HEK293 (cell line): ENCODE measurements around the gene SRRD.

Experiments
- CTCF ChIA-PET: fragments of 350-600 bp; formaldehyde crosslinking; extraction: SDS; loops from one replicate; lab custom pipeline; 2021; ENCODE audit warnings: antibody characterized with exemption; lab: Yijun Ruan, JAX
- POLR2A ChIA-PET: fragments of 300-600 bp; formaldehyde crosslinking; extraction: SDS; loops from one replicate; lab custom pipeline; 2020; ENCODE audit warnings: antibody characterized with exemption, inconsistent platforms; lab: Yijun Ruan, JAX
- H3K27ac ChIP-seq: fragments of 200-500 bp; sonication (Bioruptor generic); 2 replicates; pipeline ENCODE4 v1.5.1; 2014; ENCODE audit warnings: low read depth, low read length, control low read depth, inconsistent platforms; ENCODE audit errors: extremely low read depth
- H3K36me3 ChIP-seq, 2 experiments: fragments of 200-500 bp in 1 of 2; sonication (Bioruptor generic) in 1 of 2; 1 replicate in 1 of 2; 2 replicates in 1 of 2; pipeline ENCODE4 v1.5.1; 2014 to 2017; ENCODE audit warnings: inconsistent platforms in 2 of 2, low read length in 2 of 2; ENCODE audit not compliant: control insufficient read depth in 2 of 2, insufficient read depth in 1 of 2
- H3K4me1 ChIP-seq: fragments of 200-500 bp; sonication (Bioruptor generic); 2 replicates; pipeline ENCODE4 v1.5.1; 2014; ENCODE audit warnings: mild to moderate bottlenecking, low read length, inconsistent platforms; ENCODE audit not compliant: control insufficient read depth, insufficient read depth
- H3K4me3 ChIP-seq: 2 replicates; pipeline ENCODE4 v1.5.1; 2011; ENCODE audit warnings: low read depth, mild to moderate bottlenecking, control low read depth, low read length, moderate library complexity
- H3K9me3 ChIP-seq: fragments of 200-500 bp; sonication (Bioruptor generic); 2 replicates; pipeline ENCODE4 v1.5.1; 2014; ENCODE audit warnings: low read depth, low read length, inconsistent platforms; ENCODE audit not compliant: control insufficient read depth, insufficient read depth
- AEBP2 ChIP-seq: fragments of 450-650 bp; formaldehyde crosslinking; IDR thresholded peaks from 2 replicates; pipeline ENCODE4 v1.5.1; 2016; ENCODE audit warnings: missing biosample characterization, missing genetic modification characterization, borderline replicate concordance
- GLI2 ChIP-seq: fragments of 450-650 bp; formaldehyde crosslinking; IDR thresholded peaks from 2 replicates; pipeline ENCODE4; 2017; ENCODE audit warnings: missing biosample characterization, missing genetic modification characterization, low read depth, borderline replicate concordance
- GLI4 ChIP-seq: fragments of 450-650 bp; formaldehyde crosslinking; IDR thresholded peaks from 2 replicates; pipeline ENCODE4 v1.5.1; 2016; ENCODE audit warnings: missing biosample characterization, missing genetic modification characterization
- KLF7 ChIP-seq: fragments of 450-650 bp; formaldehyde crosslinking; IDR thresholded peaks from 2 replicates; pipeline ENCODE4 v1.5.1; 2016; ENCODE audit warnings: missing biosample characterization, missing genetic modification characterization, borderline replicate concordance
- PBX3 ChIP-seq: sonication (generic); formaldehyde crosslinking; IDR thresholded peaks from 2 replicates; pipeline ENCODE4 v1.8.1; 2022; ENCODE audit warnings: mild to moderate bottlenecking, moderate library complexity, missing genetic modification reagents
- PRDM1 ChIP-seq: fragments of 450-650 bp; formaldehyde crosslinking; IDR thresholded peaks from 2 replicates; pipeline ENCODE4; 2016; ENCODE audit warnings: missing biosample characterization, missing genetic modification characterization
- SP7 ChIP-seq: fragments of 450-650 bp; formaldehyde crosslinking; IDR thresholded peaks from 2 replicates; pipeline ENCODE4 v1.5.1; 2016; ENCODE audit warnings: missing biosample characterization, missing genetic modification characterization
- YY1 ChIP-seq: fragments of 450-650 bp; formaldehyde crosslinking; IDR thresholded peaks from 2 replicates; pipeline ENCODE4 v1.5.1; 2018; ENCODE audit warnings: missing biosample characterization, missing genetic modification characterization
- ZBTB1 ChIP-seq: fragments of 450-650 bp; formaldehyde crosslinking; IDR thresholded peaks from 2 replicates; pipeline ENCODE4 v1.5.1; 2016; ENCODE audit warnings: missing biosample characterization, missing genetic modification characterization
- ZBTB6 ChIP-seq: fragments of 450-650 bp; formaldehyde crosslinking; IDR thresholded peaks from 2 replicates; pipeline ENCODE4 v1.5.1; 2017; ENCODE audit warnings: missing biosample characterization, missing genetic modification characterization
- ZBTB7A ChIP-seq: fragments of 450-650 bp; formaldehyde crosslinking; IDR thresholded peaks from 2 replicates; pipeline ENCODE4 v1.5.1; 2016; ENCODE audit warnings: low read depth, missing biosample characterization, missing genetic modification characterization
- ZEB2 ChIP-seq: fragments of 450-650 bp; formaldehyde crosslinking; IDR thresholded peaks from 2 replicates; pipeline ENCODE4 v1.5.1; 2016; ENCODE audit warnings: missing biosample characterization, missing genetic modification characterization
- ZFP3 ChIP-seq: fragments of 450-650 bp; formaldehyde crosslinking; IDR thresholded peaks from 2 replicates; pipeline ENCODE4 v1.5.1; 2016; ENCODE audit warnings: low read depth, missing biosample characterization, missing genetic modification characterization
- ZNF140 ChIP-seq: fragments of 450-650 bp; formaldehyde crosslinking; IDR thresholded peaks from 2 replicates; pipeline ENCODE4 v1.5.1; 2016; ENCODE audit warnings: missing biosample characterization, missing genetic modification characterization
- ZNF24 ChIP-seq: fragments of 450-650 bp; formaldehyde crosslinking; IDR thresholded peaks from 2 replicates; pipeline ENCODE4 v1.5.1; 2016; ENCODE audit warnings: missing biosample characterization, missing genetic modification characterization
- ZNF335 ChIP-seq: fragments of 450-650 bp; formaldehyde crosslinking; conservative IDR thresholded peaks from 2 replicates; pipeline ENCODE4 v1.5.1; 2016; ENCODE audit warnings: missing biosample characterization, missing genetic modification characterization
- ZNF416 ChIP-seq: fragments of 450-650 bp; formaldehyde crosslinking; IDR thresholded peaks from 2 replicates; pipeline ENCODE4 v1.5.1; 2016; ENCODE audit warnings: missing biosample characterization, missing genetic modification characterization
- ZNF548 ChIP-seq: fragments of 450-650 bp; formaldehyde crosslinking; IDR thresholded peaks from 2 replicates; pipeline ENCODE4 v1.5.1; 2016; ENCODE audit warnings: missing biosample characterization, missing genetic modification characterization
- ZNF658 ChIP-seq: fragments of 450-650 bp; formaldehyde crosslinking; IDR thresholded peaks from 2 replicates; pipeline ENCODE4; 2016; ENCODE audit warnings: missing biosample characterization, missing genetic modification characterization
- ZNF670 ChIP-seq: fragments of 450-650 bp; formaldehyde crosslinking; IDR thresholded peaks from 2 replicates; pipeline ENCODE4 v1.5.1; 2016; ENCODE audit warnings: missing biosample characterization, missing genetic modification characterization, low read depth
- ZNF701 ChIP-seq: fragments of 450-650 bp; formaldehyde crosslinking; IDR thresholded peaks from 2 replicates; pipeline ENCODE4 v1.5.1; 2016; ENCODE audit warnings: missing biosample characterization, missing genetic modification characterization
- ZNF707 ChIP-seq: fragments of 450-650 bp; formaldehyde crosslinking; IDR thresholded peaks from 2 replicates; pipeline ENCODE4 v1.5.1; 2016; ENCODE audit warnings: missing biosample characterization, missing genetic modification characterization
- ZNF785 ChIP-seq: fragments of 450-650 bp; formaldehyde crosslinking; IDR thresholded peaks from 2 replicates; pipeline ENCODE4 v1.5.1; 2016; ENCODE audit warnings: missing biosample characterization, missing genetic modification characterization
- ZNF792 ChIP-seq: fragments of 450-650 bp; formaldehyde crosslinking; IDR thresholded peaks from 2 replicates; pipeline ENCODE4 v1.5.1; 2016; ENCODE audit warnings: missing biosample characterization, missing genetic modification characterization
- ZNF830 ChIP-seq: fragments of 450-650 bp; IDR thresholded peaks from 2 replicates; pipeline ENCODE4 v1.5.0; 2018; ENCODE audit warnings: missing biosample characterization, missing genetic modification characterization, low read depth, mild to moderate bottlenecking, moderate library complexity
- ZSCAN16 ChIP-seq: fragments of 450-650 bp; formaldehyde crosslinking; IDR thresholded peaks from 2 replicates; pipeline ENCODE4 v1.5.1; 2016; ENCODE audit warnings: missing biosample characterization, missing genetic modification characterization
- TF ChIP-seq, protein P1 (sequence below): fragments of 450-650 bp; IDR thresholded peaks from 2 replicates; pipeline ENCODE4 v1.5.1; 2018; ENCODE audit warnings: missing biosample characterization, missing genetic modification characterization
- TF ChIP-seq, protein P2 (sequence below): fragments of 450-650 bp; formaldehyde crosslinking; IDR thresholded peaks from 2 replicates; pipeline ENCODE4 v1.5.1; 2017; ENCODE audit warnings: missing biosample characterization, missing genetic modification characterization

SRRD gene

GRCh38 chr22:26522012-26522411 is 38.3 kb downstream of the SRRD start (continued):
- TF ChIP-seq ZNF670 (tag by site-specific recombination) (no peak), AEBP2 (no peak), ZBTB6 (tag by site-specific recombination) (no peak), ZNF830 (no peak), ZNF658 (no peak)

GRCh38 chr22:26522592-26522991 is 38.9 kb downstream of the SRRD start:
- Histone ChIP-seq H3K4me1 (no peaks in the 10 kb centered on the region), H3K27ac (no peak overlapping the region), H3K36me3 (peaks cover 0 to 15% of the 10 kb centered on the region in 2 experiments; a peak in 1 of 3 replicates), H3K4me3 (no peak overlapping the region), H3K9me3 (no peaks in the 10 kb centered on the region)
- CTCF ChIA-PET = no interaction called here
- POLR2A ChIA-PET = no interaction called here
- TF ChIP-seq KLF7 (tag by site-specific recombination) (no peak), ZNF24 (tag by site-specific recombination) (no peak), ZNF785 (tag by site-specific recombination) (no peak), GLI2 (tag by site-specific recombination) (no peak), ZNF792 (no peak), ZNF335 (no peak), YY1 (no peak), ZNF701 (tag by site-specific recombination) (no peak), PRDM1 (tag by site-specific recombination) (no peak)

GRCh38 chr22:26524870-26525269 is 41.2 kb downstream of the SRRD start:
- H3K4me1 ChIP-seq = no peaks in the 10 kb centered on the region
- no peaks in the 10 kb centered on the region for H3K9me3 ChIP-seq
- no peak overlapping the region for H3K27ac ChIP-seq
- ChIA-PET POLR2A (no interaction called here), CTCF (no interaction called here)
- no peak overlapping the region for H3K4me3 ChIP-seq
- H3K36me3 ChIP-seq = peaks cover 0 to 23% of the 10 kb centered on the region in 2 experiments; a peak in 1 of 3 replicates
- TF ChIP-seq ZBTB7A (tag by site-specific recombination) (no peak), ZSCAN16 (no peak), ZNF707 (tag by site-specific recombination) (no peak), ZNF140 (tag by site-specific recombination) (no peak), KLF7 (tag by site-specific recombination) (no peak), ZNF548 (tag by site-specific recombination) (no peak), ZEB2 (tag by site-specific recombination) (no peak), SP7 (tag by site-specific recombination) (no peak), PBX3 (no peak), GLI4 (tag by site-specific recombination) (no peak), ZFP3 (no peak), ZNF416 (no peak), ZBTB1 (tag by site-specific recombination) (no peak)
- TF ChIP-seq, protein P1, sequence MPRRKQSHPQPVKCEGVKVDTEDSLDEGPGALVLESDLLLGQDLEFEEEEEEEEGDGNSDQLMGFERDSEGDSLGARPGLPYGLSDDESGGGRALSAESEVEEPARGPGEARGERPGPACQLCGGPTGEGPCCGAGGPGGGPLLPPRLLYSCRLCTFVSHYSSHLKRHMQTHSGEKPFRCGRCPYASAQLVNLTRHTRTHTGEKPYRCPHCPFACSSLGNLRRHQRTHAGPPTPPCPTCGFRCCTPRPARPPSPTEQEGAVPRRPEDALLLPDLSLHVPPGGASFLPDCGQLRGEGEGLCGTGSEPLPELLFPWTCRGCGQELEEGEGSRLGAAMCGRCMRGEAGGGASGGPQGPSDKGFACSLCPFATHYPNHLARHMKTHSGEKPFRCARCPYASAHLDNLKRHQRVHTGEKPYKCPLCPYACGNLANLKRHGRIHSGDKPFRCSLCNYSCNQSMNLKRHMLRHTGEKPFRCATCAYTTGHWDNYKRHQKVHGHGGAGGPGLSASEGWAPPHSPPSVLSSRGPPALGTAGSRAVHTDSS (tag by site-specific recombination) = no peak
- TF ChIP-seq, protein P2, sequence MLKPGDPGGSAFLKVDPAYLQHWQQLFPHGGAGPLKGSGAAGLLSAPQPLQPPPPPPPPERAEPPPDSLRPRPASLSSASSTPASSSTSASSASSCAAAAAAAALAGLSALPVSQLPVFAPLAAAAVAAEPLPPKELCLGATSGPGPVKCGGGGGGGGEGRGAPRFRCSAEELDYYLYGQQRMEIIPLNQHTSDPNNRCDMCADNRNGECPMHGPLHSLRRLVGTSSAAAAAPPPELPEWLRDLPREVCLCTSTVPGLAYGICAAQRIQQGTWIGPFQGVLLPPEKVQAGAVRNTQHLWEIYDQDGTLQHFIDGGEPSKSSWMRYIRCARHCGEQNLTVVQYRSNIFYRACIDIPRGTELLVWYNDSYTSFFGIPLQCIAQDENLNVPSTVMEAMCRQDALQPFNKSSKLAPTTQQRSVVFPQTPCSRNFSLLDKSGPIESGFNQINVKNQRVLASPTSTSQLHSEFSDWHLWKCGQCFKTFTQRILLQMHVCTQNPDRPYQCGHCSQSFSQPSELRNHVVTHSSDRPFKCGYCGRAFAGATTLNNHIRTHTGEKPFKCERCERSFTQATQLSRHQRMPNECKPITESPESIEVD (tag by site-specific recombination) = no peak
